ENCODE results near the gene ZBTB17.

DNA sequence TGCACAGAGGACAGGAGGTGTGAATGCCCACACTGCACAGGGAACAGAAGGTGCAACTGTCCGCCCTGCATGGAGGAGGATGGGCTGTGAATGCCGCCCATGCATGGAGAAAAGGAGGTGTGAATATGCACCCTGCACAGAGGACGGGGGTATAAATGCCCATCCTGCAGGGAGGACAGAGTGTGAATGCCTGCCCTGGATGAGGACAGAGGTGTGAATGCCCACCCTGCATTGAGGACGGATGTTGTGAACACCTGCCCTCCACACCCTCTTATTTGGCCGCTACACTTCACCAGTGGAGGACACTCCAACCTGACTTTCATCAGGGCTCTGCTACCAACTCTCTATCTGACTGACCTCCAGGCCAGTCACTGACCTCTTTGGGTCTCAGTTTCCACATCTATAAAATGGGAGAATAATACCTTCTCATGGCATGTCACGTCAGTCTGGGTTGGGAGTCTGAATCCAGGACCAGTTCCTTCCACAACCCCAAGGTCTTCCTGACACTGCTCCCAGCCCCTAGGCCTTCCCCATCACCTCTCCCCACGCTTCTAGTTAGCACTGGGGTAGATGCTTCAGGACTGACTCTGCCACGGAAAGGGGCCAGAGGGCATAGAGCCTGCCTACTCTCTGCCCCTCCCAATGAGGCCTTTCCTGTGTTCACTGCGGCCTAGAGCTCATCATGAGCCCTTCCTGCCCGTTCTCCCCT, 28.4 kb downstream of the ZBTB17 start:
- TF ChIP-seq, protein P1, sequence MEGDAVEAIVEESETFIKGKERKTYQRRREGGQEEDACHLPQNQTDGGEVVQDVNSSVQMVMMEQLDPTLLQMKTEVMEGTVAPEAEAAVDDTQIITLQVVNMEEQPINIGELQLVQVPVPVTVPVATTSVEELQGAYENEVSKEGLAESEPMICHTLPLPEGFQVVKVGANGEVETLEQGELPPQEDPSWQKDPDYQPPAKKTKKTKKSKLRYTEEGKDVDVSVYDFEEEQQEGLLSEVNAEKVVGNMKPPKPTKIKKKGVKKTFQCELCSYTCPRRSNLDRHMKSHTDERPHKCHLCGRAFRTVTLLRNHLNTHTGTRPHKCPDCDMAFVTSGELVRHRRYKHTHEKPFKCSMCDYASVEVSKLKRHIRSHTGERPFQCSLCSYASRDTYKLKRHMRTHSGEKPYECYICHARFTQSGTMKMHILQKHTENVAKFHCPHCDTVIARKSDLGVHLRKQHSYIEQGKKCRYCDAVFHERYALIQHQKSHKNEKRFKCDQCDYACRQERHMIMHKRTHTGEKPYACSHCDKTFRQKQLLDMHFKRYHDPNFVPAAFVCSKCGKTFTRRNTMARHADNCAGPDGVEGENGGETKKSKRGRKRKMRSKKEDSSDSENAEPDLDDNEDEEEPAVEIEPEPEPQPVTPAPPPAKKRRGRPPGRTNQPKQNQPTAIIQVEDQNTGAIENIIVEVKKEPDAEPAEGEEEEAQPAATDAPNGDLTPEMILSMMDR (conservative IDR thresholded peaks at IDR 0.05): no peak
- TF ChIP-seq EZH2 (IDR thresholded peaks at IDR 0.05; ENCODE audit: low read depth): no peak
